ENCODE measurements around the gene LOX. TPM values are rescaled to one million over a fixed set of nuclear protein-coding genes. Genes with fewer than 3 reads are reported as not detected.

Gene LOX
- polyA plus RNA-seq, 1 donor (not counting 4 experiments of a cell fraction or from before 2014, with no cell fraction given): 0.33 TPM

DNA sequence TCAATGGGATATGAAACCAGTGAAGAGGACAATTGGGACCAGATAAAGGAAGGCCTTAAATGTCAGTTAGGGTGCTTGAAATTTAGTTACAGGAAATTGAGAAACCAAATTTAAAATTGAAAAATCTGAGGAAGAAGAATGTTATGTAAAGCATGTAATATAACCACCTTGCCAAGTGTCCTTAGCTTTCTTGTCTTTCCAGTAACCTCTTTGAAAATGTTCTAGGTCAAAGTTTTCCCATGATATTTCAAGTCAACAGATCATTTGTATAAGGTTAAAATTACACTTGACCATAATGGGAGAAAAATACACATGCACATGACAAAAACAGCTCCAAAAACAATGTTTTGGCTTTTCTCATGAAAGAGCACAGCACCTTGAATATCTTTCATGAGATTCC is 21.1 kb downstream of the LOX start:
- TF ChIP-seq CTCF (optimal IDR thresholded peaks at IDR 0.05 in 1 of 3, IDR thresholded peaks at IDR 0.05 in 1 of 3, conservative IDR thresholded peaks at IDR 0.05 in 1 of 3; ENCODE audit: extremely low read depth in 1 of 3, insufficient read depth in 2 of 3, low read length in 3 of 3) (no peak), EZH2 (IDR thresholded peaks at IDR 0.05; ENCODE audit: low read length) (no peak)
- H3K4me2 ChIP-seq (ENCODE audit: control insufficient read depth, extremely low read depth, insufficient read depth, low read depth, low read length): no peak overlapping the region
- H2AFZ ChIP-seq (ENCODE audit: control insufficient read depth, low read length): no peak overlapping the region
- H3K4me3 ChIP-seq (ENCODE audit: control insufficient read depth in 2 of 3, extremely low read depth in 1 of 3, insufficient read depth in 2 of 3, low read depth in 1 of 3, low read length in 3 of 3): no peak overlapping the region
- H3K4me1 ChIP-seq (ENCODE audit: control insufficient read depth, extremely low read depth, insufficient read depth, low read length): no peaks in the 10 kb centered on the region
- H3K9ac ChIP-seq (ENCODE audit: control insufficient read depth, extremely low read depth, insufficient read depth, low read length): no peak overlapping the region
- H3K79me2 ChIP-seq (ENCODE audit: control insufficient read depth, insufficient read depth, low read length): no peaks in the 10 kb centered on the region
- H3K36me3 ChIP-seq (ENCODE audit: control insufficient read depth in 2 of 2, extremely low read depth in 1 of 2, insufficient read depth in 2 of 2, low read length in 2 of 2): no peaks in the 10 kb centered on the region
- no peak overlapping the region for H3K27ac ChIP-seq (ENCODE audit: control insufficient read depth, insufficient read depth, low read length)
- FAIRE-seq (no peak), DNase-seq (ENCODE audit: low read depth, low spot score) (no peak)
- no peaks in the 10 kb centered on the region for H3K27me3 ChIP-seq (ENCODE audit: control insufficient read depth, extremely low read depth, insufficient read depth, low read length)
- H4K20me1 ChIP-seq (ENCODE audit: control insufficient read depth, extremely low read depth, insufficient read depth, low read length): no peaks in the 10 kb centered on the region
- H3K9me1 ChIP-seq (ENCODE audit: control insufficient read depth, extremely low read depth, insufficient read depth, low read length): no peaks in the 10 kb centered on the region
- dilution Hi-C loops (cut with MboI; ENCODE audit: extremely low pct_ligation_motif_present, low sequenced_read_pairs): no loop called here
- no peaks in the 10 kb centered on the region for H3K9me3 ChIP-seq (ENCODE audit: control insufficient read depth, low read depth, low read length)

GRCh38 chr5:122054266-122054665 is 23.8 kb downstream of the LOX start:
- dilution Hi-C loops (cut with MboI; ENCODE audit: extremely low pct_ligation_motif_present, low sequenced_read_pairs): no loop called here
- H3K27me3 ChIP-seq (ENCODE audit: control insufficient read depth, extremely low read depth, insufficient read depth, low read length): no peaks in the 10 kb centered on the region
- no peaks in the 10 kb centered on the region for H3K9me1 ChIP-seq (ENCODE audit: control insufficient read depth, extremely low read depth, insufficient read depth, low read length)
- H3K9ac ChIP-seq (ENCODE audit: control insufficient read depth, extremely low read depth, insufficient read depth, low read length): no peak overlapping the region
- H3K4me2 ChIP-seq (ENCODE audit: control insufficient read depth, extremely low read depth, insufficient read depth, low read depth, low read length): no peak overlapping the region
- H3K79me2 ChIP-seq (ENCODE audit: control insufficient read depth, insufficient read depth, low read length): no peaks in the 10 kb centered on the region
- FAIRE-seq (no peak), DNase-seq (ENCODE audit: low read depth, low spot score) (no peak)
- no peaks in the 10 kb centered on the region for H3K4me1 ChIP-seq (ENCODE audit: control insufficient read depth, extremely low read depth, insufficient read depth, low read length)
- no peaks in the 10 kb centered on the region for H4K20me1 ChIP-seq (ENCODE audit: control insufficient read depth, extremely low read depth, insufficient read depth, low read length)
- no peaks in the 10 kb centered on the region for H3K36me3 ChIP-seq (ENCODE audit: control insufficient read depth in 2 of 2, extremely low read depth in 1 of 2, insufficient read depth in 2 of 2, low read length in 2 of 2)
- no peak overlapping the region for H3K27ac ChIP-seq (ENCODE audit: control insufficient read depth, insufficient read depth, low read length)
- no peak overlapping the region for H3K4me3 ChIP-seq (ENCODE audit: control insufficient read depth in 2 of 3, extremely low read depth in 1 of 3, insufficient read depth in 2 of 3, low read depth in 1 of 3, low read length in 3 of 3)
- no peaks in the 10 kb centered on the region for H3K9me3 ChIP-seq (ENCODE audit: control insufficient read depth, low read depth, low read length)
- TF ChIP-seq EZH2 (IDR thresholded peaks at IDR 0.05; ENCODE audit: low read length) (no peak), CTCF (optimal IDR thresholded peaks at IDR 0.05 in 1 of 3, IDR thresholded peaks at IDR 0.05 in 1 of 3, conservative IDR thresholded peaks at IDR 0.05 in 1 of 3; ENCODE audit: extremely low read depth in 1 of 3, insufficient read depth in 2 of 3, low read length in 3 of 3) (no peak)
- no peak overlapping the region for H2AFZ ChIP-seq (ENCODE audit: control insufficient read depth, low read length)

Measured in keratinocyte (primary cell).